PC-9 (cell line): ENCODE results near the gene SEMA4B. TPM values are rescaled to one million over a fixed set of nuclear protein-coding genes. Genes with fewer than 3 reads are reported as not detected.

Source experiments
- BruUV-seq: library from RNA; stranded (reverse); fragments of 400-500 nt; replicated peaks from 2 replicates; lab custom pipeline; 2021; lab: Mats Ljungman, UMichigan
- CTCF ChIA-PET: fragments of 300-600 bp; sonication (Branson Sonifier 250); formaldehyde crosslinking; loops from one replicate; lab custom pipeline; 2022; ENCODE audit warnings: antibody characterized with exemption; lab: Charles Lee
- POLR2A ChIA-PET: fragments of 300-600 bp; sonication (Branson Sonifier 250); formaldehyde crosslinking; loops from one replicate; lab custom pipeline; 2022; ENCODE audit warnings: antibody characterized with exemption; ENCODE audit not compliant: unreplicated experiment; lab: Charles Lee
- DNase-seq, 2 experiments: peaks; one replicate each; pipeline versions ENCODE4 v3.0.0 to v3.0.0-alpha.2; 2015 to 2022; ENCODE audit warnings: mixed read lengths in 1 of 2
- H2AFZ ChIP-seq: fragments of 200-600 bp; sonication (generic); 2 replicates; pipeline ENCODE4 v1.8.1; 2017; ENCODE audit warnings: antibody characterized with exemption
- H3F3A ChIP-seq: fragments of 200-600 bp; sonication (generic); 2 replicates; pipeline ENCODE4 v1.8.1; 2017; ENCODE audit warnings: antibody characterized with exemption, mild to moderate bottlenecking, low read depth; ENCODE audit not compliant: insufficient read depth
- H3K27ac ChIP-seq: fragments of 200-600 bp; sonication (generic); 2 replicates; pipeline ENCODE4 v1.6.1; 2016; ENCODE audit warnings: mixed run types
- H3K27me3 ChIP-seq: fragments of 200-600 bp; sonication (generic); 2 replicates; pipeline ENCODE4 v1.6.1; 2016; ENCODE audit warnings: low read depth, mixed run types; ENCODE audit not compliant: insufficient read depth
- H3K36me3 ChIP-seq: fragments of 200-600 bp; sonication (generic); 2 replicates; pipeline ENCODE4 v1.6.1; 2016; ENCODE audit warnings: low read depth, mixed run types
- H3K4me1 ChIP-seq: fragments of 200-600 bp; sonication (generic); replicated peaks from 2 replicates; pipeline ENCODE4 v1.6.1; 2016; ENCODE audit warnings: mixed run types; ENCODE audit not compliant: insufficient read depth
- H3K4me2 ChIP-seq: fragments of 200-600 bp; sonication (generic); 2 replicates; pipeline ENCODE4 v1.6.1; 2017; ENCODE audit warnings: mixed run types
- H3K4me3 ChIP-seq: fragments of 200-600 bp; sonication (generic); 2 replicates; pipeline ENCODE4 v1.6.1; 2016; ENCODE audit warnings: mixed run types
- H3K79me2 ChIP-seq: fragments of 200-600 bp; sonication (generic); 2 replicates; pipeline ENCODE4 v1.6.1; 2017; ENCODE audit warnings: low read depth, mixed run types
- H3K9me2 ChIP-seq: fragments of 200-600 bp; sonication (generic); 2 replicates; pipeline ENCODE4 v1.8.1; 2017; ENCODE audit warnings: mild to moderate bottlenecking; ENCODE audit not compliant: insufficient read depth
- H3K9me3 ChIP-seq: fragments of 200-600 bp; sonication (generic); 2 replicates; pipeline ENCODE4 v1.8.1; 2016; ENCODE audit warnings: low read depth; ENCODE audit not compliant: insufficient read depth
- H4K20me1 ChIP-seq: fragments of 200-600 bp; sonication (generic); 2 replicates; pipeline ENCODE4 v1.8.1; 2017; ENCODE audit not compliant: insufficient read depth
- EZH2 ChIP-seq: fragments of 200-600 bp; sonication (generic); IDR thresholded peaks from 2 replicates; pipeline ENCODE4 v1.8.0; 2017; ENCODE audit warnings: antibody characterized with exemption, low read depth
- intact Hi-C: fragments of 100-400 bp; cut with micrococcal nuclease; formaldehyde crosslinking; loops from one replicate; pipeline ENCODE4 v1.10.0; 2022; ENCODE audit not compliant: unreplicated experiment
- total RNA-seq: library from RNA; stranded (reverse); gene quantifications from 2 replicates; pipeline ENCODE4 v1.2.3, GENCODE V29; 2021
- TF ChIP-seq, protein P1 (sequence below): fragments of 200-600 bp; sonication (generic); conservative IDR thresholded peaks from 2 replicates; pipeline ENCODE4 v1.6.1; 2017; ENCODE audit warnings: mixed run types, antibody characterized with exemption, mild to moderate bottlenecking, moderate library complexity

Gene SEMA4B
- total RNA-seq, 1 experiment from 2014 or later, result 70.7 TPM

DNA sequence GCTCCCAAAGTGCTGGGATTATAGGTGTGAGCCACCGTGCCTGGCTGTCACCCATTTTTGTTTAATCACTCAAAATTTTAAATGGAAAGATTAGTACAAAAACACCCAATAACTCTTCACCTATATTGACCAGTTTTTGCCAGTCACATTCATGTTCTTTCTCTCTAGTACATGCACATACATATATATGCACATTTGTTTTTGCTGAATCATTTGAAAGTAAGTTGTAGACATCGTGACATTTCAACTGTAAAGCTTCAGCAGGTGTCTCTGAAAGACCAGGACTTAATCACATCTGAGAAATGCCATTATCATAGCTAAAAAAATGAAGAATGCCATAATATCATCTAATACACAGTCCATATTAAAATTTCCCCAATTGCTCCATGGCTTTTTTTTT, 6.5 kb upstream of the SEMA4B start:
- CTCF ChIA-PET, result no interaction called here

DNA sequence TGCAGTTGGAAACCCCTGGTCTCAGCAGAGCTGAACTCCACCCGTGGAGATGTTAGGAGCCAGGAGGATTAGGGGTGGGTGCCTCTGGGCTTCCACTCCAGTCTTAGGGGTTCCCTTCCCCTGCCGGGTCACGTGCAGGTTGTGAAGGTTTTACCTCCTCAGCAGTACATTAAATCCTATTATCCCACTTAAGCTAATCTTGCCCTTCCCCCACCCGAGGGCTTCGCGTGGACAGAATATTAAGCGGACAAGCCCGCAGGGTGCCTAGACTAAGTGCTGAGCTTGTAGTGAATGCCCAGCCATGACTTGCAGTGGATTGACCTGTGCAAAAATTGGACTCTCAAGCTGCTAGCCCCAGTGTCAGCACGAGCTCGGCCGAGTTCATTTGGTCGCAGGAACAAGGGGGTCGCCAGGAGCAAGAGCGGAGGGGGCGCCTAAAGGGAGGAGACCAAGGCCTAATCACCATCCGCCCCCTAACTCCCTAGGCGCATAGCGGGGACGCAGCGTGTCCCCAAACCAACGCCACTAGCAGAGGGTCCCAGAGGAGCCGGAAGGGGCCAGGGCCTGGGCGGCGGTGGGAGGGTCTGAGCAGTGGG, 498 bp upstream of the SEMA4B start:
- POLR2A ChIA-PET, result interaction anchor here (0.6 to 1.0 kb wide), 5 partner anchors 9 to 783 kb away, joined by 3 to 7 read pairs (median 4); no protein-coding TSS in a partner anchor
- H3K4me2 ChIP-seq, result peak overlapping the region; percentile 82
- CTCF ChIA-PET, result interaction anchor here (1.2 kb wide), 1 partner anchor 21 kb away, joined by 4 read pairs; no protein-coding TSS in a partner anchor
- peaks cover 19% of the 10 kb centered on the region for H3K36me3 ChIP-seq
- H3K27ac ChIP-seq, result peak overlapping the region; percentile 51
- peaks cover 49% of the 10 kb centered on the region for H3K79me2 ChIP-seq
- H3K9me2 ChIP-seq, result no peaks in the 10 kb centered on the region
- TSS peak; percentile 65 for BruUV-seq
- H3F3A ChIP-seq, result peaks cover 25% of the 10 kb centered on the region
- H3K9me3 ChIP-seq, result no peaks in the 10 kb centered on the region
- H4K20me1 ChIP-seq, result no peaks in the 10 kb centered on the region; the same call in 1 of the 2 replicates
- TF ChIP-seq EZH2, result no peak
- TF ChIP-seq, protein P1, sequence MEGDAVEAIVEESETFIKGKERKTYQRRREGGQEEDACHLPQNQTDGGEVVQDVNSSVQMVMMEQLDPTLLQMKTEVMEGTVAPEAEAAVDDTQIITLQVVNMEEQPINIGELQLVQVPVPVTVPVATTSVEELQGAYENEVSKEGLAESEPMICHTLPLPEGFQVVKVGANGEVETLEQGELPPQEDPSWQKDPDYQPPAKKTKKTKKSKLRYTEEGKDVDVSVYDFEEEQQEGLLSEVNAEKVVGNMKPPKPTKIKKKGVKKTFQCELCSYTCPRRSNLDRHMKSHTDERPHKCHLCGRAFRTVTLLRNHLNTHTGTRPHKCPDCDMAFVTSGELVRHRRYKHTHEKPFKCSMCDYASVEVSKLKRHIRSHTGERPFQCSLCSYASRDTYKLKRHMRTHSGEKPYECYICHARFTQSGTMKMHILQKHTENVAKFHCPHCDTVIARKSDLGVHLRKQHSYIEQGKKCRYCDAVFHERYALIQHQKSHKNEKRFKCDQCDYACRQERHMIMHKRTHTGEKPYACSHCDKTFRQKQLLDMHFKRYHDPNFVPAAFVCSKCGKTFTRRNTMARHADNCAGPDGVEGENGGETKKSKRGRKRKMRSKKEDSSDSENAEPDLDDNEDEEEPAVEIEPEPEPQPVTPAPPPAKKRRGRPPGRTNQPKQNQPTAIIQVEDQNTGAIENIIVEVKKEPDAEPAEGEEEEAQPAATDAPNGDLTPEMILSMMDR, result no peak
- H3K4me3 ChIP-seq, result peak overlapping the region; percentile 71
- DNase-seq, result no peak
- H3K4me1 ChIP-seq, result peaks cover 50% of the 10 kb centered on the region
- H2AFZ ChIP-seq, result peak overlapping the region; percentile 76
- no peaks in the 10 kb centered on the region for H3K27me3 ChIP-seq
- intact Hi-C loops, result no loop called here

More for the DNA sequence above, 6.5 kb upstream of the SEMA4B start:
- no peaks in the 10 kb centered on the region for H3K27me3 ChIP-seq
- 0 out of 2 replicates have a peak, but pooled peaks cover 8% of the 10 kb centered on the region for H3K36me3 ChIP-seq
- DNase-seq, result no peak
- peaks cover 10% of the 10 kb centered on the region; the same call in 1 of the 2 replicates for H3K79me2 ChIP-seq
- intact Hi-C loops, result no loop called here
- TF ChIP-seq, protein P1, result no peak
- no peak for TF ChIP-seq EZH2
- no peaks in the 10 kb centered on the region for H3K9me2 ChIP-seq
- no peak overlapping the region for H3K4me3 ChIP-seq
- no peak overlapping the region for H3K27ac ChIP-seq
- H3K4me1 ChIP-seq, result peaks cover 26% of the 10 kb centered on the region
- POLR2A ChIA-PET, result no interaction called here
- no peaks in the 10 kb centered on the region for H3K9me3 ChIP-seq
- H4K20me1 ChIP-seq, result no peaks in the 10 kb centered on the region
- peaks cover 21% of the 10 kb centered on the region for H3F3A ChIP-seq
- no peak overlapping the region for H3K4me2 ChIP-seq
- no TSS peak for BruUV-seq
- H2AFZ ChIP-seq, result no peak overlapping the region

DNA sequence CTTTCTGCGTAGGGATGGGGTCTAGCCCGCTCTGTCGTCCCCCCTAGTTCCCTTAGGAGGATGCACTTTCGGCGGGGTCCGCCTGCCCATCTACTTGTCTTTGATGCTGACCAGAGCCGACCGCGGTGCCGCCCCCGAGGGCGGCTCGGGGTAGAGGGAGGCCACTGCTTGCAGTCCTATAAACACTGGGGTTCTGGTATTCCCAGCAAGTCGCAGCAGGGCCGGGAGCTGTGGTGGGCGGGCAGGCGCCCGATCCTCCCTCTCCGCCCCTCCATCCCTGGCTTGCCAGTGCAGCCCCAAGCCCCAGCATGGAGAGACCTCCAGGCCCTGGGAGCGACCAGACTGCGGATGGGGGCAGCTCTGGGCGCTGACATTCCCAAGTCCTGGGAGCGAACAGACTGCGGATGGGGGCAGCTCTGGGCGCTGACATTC, 830 bp downstream of the SEMA4B start:
- H3K4me3 ChIP-seq, result peak overlapping the region; percentile 71
- H3F3A ChIP-seq, result peaks cover 27% of the 10 kb centered on the region
- no peak for DNase-seq
- no peaks in the 10 kb centered on the region; the same call in 1 of the 2 replicates for H4K20me1 ChIP-seq
- no peaks in the 10 kb centered on the region for H3K9me2 ChIP-seq
- H3K36me3 ChIP-seq, result peaks cover 32% of the 10 kb centered on the region
- peak overlapping the region; percentile 51 for H3K27ac ChIP-seq
- peaks cover 63% of the 10 kb centered on the region for H3K4me1 ChIP-seq
- POLR2A ChIA-PET, result interaction anchor here (0.6 to 1.0 kb wide), 3 partner anchors 10 to 538 kb away, joined by 3 to 10 read pairs (median 7); no protein-coding TSS in a partner anchor
- peaks cover 62% of the 10 kb centered on the region for H3K79me2 ChIP-seq
- no peaks in the 10 kb centered on the region for H3K27me3 ChIP-seq
- no TSS peak for BruUV-seq
- CTCF ChIA-PET, result interaction anchor here (0.6 kb wide), 1 partner anchor 10 kb away, joined by 4 read pairs; no protein-coding TSS in a partner anchor
- no peak overlapping the region for H2AFZ ChIP-seq
- TF ChIP-seq EZH2, result no peak
- TF ChIP-seq, protein P1, result no peak
- intact Hi-C loops, result no loop called here
- H3K4me2 ChIP-seq, result peak overlapping the region; percentile 82
- H3K9me3 ChIP-seq, result no peaks in the 10 kb centered on the region
